Esophagus squamous epithelium (tissue), 4 donors: ENCODE results near the gene PHYHIPL.

Source experiments
- CTCF ChIP-seq, 6 experiments: fragments of 450-650 bp in 4 of 6; fragments of 200-600 bp in 2 of 6; sonication (generic) in 2 of 6; IDR thresholded peaks; one replicate each; pipeline ENCODE4 v1.5.1; 2016 to 2019; ENCODE audit warnings: antibody characterized with exemption in 6 of 6, mild to moderate bottlenecking in 4 of 6, moderate library complexity in 4 of 6
- POLR2A ChIP-seq, 4 donors: fragments of 450-650 bp; IDR thresholded peaks; one replicate each; pipeline ENCODE4 v1.6.1; 2017; ENCODE audit warnings: antibody characterized with exemption in 4 of 4, mild to moderate bottlenecking in 4 of 4, moderate library complexity in 3 of 4

- TF ChIP-seq CTCF (IDR thresholded peaks at IDR 0.05) (no peak), POLR2A (IDR thresholded peaks at IDR 0.05) (no peak)
Measured at GRCh38 chr10:59190332-59190731, 13.9 kb downstream of the PHYHIPL start.
